GM19240 (cell line): ENCODE results near the gene C8A.

ENCODE experiments used
- DNase-seq: peaks from one replicate; pipeline ENCODE4 v3.0.0; 2011; ENCODE audit warnings: low spot score; ENCODE audit not compliant: insufficient read length

Gene C8A

GRCh38 chr1:56924116-56924515, 69.5 kb downstream of the C8A start:
- no peak for DNase-seq

GRCh38 chr1:56925193-56925592, 70.6 kb downstream of the C8A start:
- DNase-seq = no peak

- DNase-seq = no peak
These were observed 72.6 kb downstream of the C8A start for GRCh38 chr1:56927171-56927570.

- DNase-seq = no peak
These were observed 73.4 kb downstream of the C8A start for GRCh38 chr1:56927986-56928385.

GRCh38 chr1:56929492-56929891, 74.9 kb downstream of the C8A start:
- no peak for DNase-seq

- DNase-seq = no peak
These were observed 76.6 kb downstream of the C8A start for GRCh38 chr1:56931211-56931610.

- no peak for DNase-seq
These were observed 77.1 kb downstream of the C8A start for GRCh38 chr1:56931686-56932085.

- DNase-seq = no peak
These were observed 78.6 kb downstream of the C8A start for GRCh38 chr1:56933161-56933560.

GRCh38 chr1:56933606-56934005, 79.0 kb downstream of the C8A start:
- DNase-seq = no peak

- no peak for DNase-seq
These were observed 79.9 kb downstream of the C8A start for GRCh38 chr1:56934430-56935060.

GRCh38 chr1:56938646-56939045, 84.0 kb downstream of the C8A start:
- DNase-seq = no peak

GRCh38 chr1:56939209-56939608, 84.6 kb downstream of the C8A start:
- DNase-seq = no peak

GRCh38 chr1:56940039-56940438, 85.4 kb downstream of the C8A start:
- DNase-seq = no peak

- no peak for DNase-seq
These were observed 93.9 kb downstream of the C8A start for GRCh38 chr1:56948403-56949023.

- DNase-seq = no peak
These were observed 97.9 kb downstream of the C8A start for GRCh38 chr1:56952501-56952900.

- no peak for DNase-seq
These were observed 98.8 kb downstream of the C8A start for GRCh38 chr1:56953386-56953785.

- DNase-seq = no peak
These were observed 100.1 kb downstream of the C8A start for GRCh38 chr1:56954664-56955063.

- DNase-seq = no peak
These were observed 103.3 kb downstream of the C8A start for GRCh38 chr1:56957931-56958330.

- no peak for DNase-seq
These were observed 103.9 kb downstream of the C8A start for GRCh38 chr1:56958526-56958925.

- no peak for DNase-seq
These were observed 106.8 kb downstream of the C8A start for GRCh38 chr1:56961426-56961825.

- DNase-seq = no peak
These were observed 109.1 kb downstream of the C8A start for GRCh38 chr1:56963667-56964066.

GRCh38 chr1:56964349-56965017, 109.9 kb downstream of the C8A start:
- no peak for DNase-seq

GRCh38 chr1:56965191-56965590, 110.6 kb downstream of the C8A start:
- no peak for DNase-seq
